SJCRH30 (cell line): ENCODE results near the gene HOXA5. TPM values are rescaled to one million over a fixed set of nuclear protein-coding genes. Genes with fewer than 3 reads are reported as not detected.

Source experiments
- DNase-seq, 2 experiments: peaks; one replicate each; pipeline ENCODE4 v3.0.0-alpha.2; 2015 to 2020
- H3K27ac ChIP-seq: fragments of 250-450 bp; sonication (Bioruptor Pico); 2 replicates; pipeline ENCODE4 v1.5.1; 2020; ENCODE audit warnings: mild to moderate bottlenecking, moderate library complexity
- H3K27me3 ChIP-seq: fragments of 250-450 bp; sonication (Bioruptor Pico); 2 replicates; pipeline ENCODE4 v1.5.1; 2020; ENCODE audit warnings: mild to moderate bottlenecking, moderate library complexity
- H3K36me3 ChIP-seq: fragments of 250-450 bp; sonication (Bioruptor Pico); 2 replicates; pipeline ENCODE4 v1.5.1; 2020; ENCODE audit warnings: mild to moderate bottlenecking, moderate library complexity
- H3K4me1 ChIP-seq: fragments of 250-450 bp; sonication (Bioruptor Pico); 2 replicates; pipeline ENCODE4 v1.5.1; 2020; ENCODE audit warnings: mild to moderate bottlenecking, moderate library complexity
- H3K4me3 ChIP-seq: fragments of 250-450 bp; sonication (Bioruptor Pico); 2 replicates; pipeline ENCODE4 v1.5.1; 2020; ENCODE audit warnings: mild to moderate bottlenecking, moderate library complexity
- H3K9me3 ChIP-seq: fragments of 250-450 bp; sonication (Bioruptor Pico); replicated peaks from 2 replicates; pipeline ENCODE4 v1.5.1; 2020; ENCODE audit warnings: mild to moderate bottlenecking, moderate library complexity
- total RNA-seq: library from RNA; depleted of rRNA; stranded (reverse); fragments of >200 nt; shearing (Covaris generic); gene quantifications from 2 replicates; pipeline ENCODE4 v1.2.3, GENCODE V29; 2014

Gene HOXA5
- total RNA-seq, 1 experiment from 2014 or later = 10.4 TPM

DNA sequence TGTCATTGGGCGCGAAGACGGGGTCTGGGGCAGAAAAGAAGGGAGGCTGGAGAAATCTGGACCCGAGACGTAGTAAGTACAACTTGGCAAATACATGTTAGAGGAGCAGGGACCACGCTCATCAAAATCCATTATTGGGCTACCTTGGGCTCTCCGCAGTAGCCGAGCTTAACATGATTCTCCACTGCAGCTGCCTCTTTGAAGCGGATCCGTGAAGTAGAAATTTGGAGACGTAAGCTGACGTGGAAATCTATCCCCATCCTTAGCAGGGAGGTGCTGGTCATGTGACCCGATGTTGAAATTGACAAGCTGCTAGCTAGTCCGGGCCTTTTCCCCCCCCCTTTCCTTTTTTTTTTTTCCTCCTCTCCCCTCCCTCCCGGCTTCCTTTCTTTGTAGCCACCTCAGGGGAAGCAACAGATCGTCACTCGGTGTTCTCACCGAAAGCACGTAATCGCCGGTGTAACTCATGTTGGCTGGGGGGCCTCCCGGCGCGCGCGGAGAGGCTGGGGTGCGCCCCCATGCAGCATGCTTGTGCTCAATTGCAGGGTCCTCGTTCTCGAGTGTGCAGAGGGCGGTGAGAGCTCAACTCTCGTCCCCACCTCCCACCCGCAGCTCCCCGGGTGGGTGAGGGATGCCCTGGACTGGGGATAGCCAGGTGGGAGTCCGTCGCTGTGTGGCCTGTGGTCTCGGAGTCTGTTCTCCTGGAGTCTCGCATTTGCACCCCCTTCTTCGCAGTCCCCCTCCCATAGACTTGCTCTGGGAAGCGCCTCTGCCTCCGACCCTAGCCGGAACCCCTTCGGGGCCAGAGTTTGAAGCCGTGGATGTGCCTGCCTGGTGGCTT lies 41.8 kb upstream of the HOXA5 start, which contains the start of gene HOXA11:
TSS of gene HOXA11 (minus strand) at position 220 of the 841 bp plus-strand sequence. CDS start at position 132, 88 bp downstream.
- Histone ChIP-seq H3K9me3 (no peaks in the 10 kb centered on the region), H3K4me3 (peak within 1 kb of the TSS; percentile 73), H3K27me3 (no peaks in the 10 kb centered on the region), H3K4me1 (no peaks in the 10 kb centered on the region), H3K27ac (peak within 1 kb of the TSS; percentile 87), H3K36me3 (no peaks in the 10 kb centered on the region)
- DNase-seq = peak; percentile 27 to 52

DNA sequence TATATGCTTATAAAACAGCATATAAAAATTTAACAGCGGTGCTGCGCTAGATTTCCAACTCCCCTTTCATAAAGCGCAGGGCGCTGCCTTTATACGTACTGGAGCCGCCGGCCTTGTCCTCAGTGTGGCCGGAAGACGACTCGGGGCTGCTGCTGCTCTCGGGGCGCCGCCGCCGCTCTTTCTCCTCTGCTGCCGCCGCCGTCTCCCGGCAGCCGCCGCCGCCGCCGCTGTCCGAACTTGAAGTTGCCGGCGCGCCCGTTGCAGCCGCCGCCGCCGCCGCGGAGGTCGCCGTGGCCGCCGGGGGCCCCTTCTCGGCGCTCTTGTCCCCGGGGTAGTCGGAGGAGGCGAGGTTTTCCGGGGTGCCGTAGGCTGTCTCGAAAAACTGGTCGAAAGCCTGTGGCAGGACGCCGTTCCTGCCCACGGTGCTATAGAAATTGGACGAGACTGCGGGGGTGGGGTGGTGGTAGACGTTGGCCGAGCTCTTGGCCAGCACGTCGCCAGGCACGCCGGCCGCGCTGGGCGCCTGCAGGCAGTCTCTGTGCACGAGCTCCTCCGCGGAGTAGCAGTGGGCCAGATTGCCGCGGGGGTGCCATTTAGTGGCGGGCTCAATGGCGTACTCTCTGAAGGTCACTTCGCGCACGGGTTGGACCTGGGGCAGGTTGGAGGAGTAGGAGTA lies 41.0 kb upstream of the HOXA5 start:
- peak; percentile 55 to 69 for DNase-seq
- H3K27ac ChIP-seq = peak overlapping the region; percentile 87
- H3K4me3 ChIP-seq = peak overlapping the region; percentile 73
- H3K4me1 ChIP-seq = no peaks in the 10 kb centered on the region
- no peaks in the 10 kb centered on the region for H3K36me3 ChIP-seq
- H3K9me3 ChIP-seq = no peaks in the 10 kb centered on the region
- no peaks in the 10 kb centered on the region for H3K27me3 ChIP-seq

DNA sequence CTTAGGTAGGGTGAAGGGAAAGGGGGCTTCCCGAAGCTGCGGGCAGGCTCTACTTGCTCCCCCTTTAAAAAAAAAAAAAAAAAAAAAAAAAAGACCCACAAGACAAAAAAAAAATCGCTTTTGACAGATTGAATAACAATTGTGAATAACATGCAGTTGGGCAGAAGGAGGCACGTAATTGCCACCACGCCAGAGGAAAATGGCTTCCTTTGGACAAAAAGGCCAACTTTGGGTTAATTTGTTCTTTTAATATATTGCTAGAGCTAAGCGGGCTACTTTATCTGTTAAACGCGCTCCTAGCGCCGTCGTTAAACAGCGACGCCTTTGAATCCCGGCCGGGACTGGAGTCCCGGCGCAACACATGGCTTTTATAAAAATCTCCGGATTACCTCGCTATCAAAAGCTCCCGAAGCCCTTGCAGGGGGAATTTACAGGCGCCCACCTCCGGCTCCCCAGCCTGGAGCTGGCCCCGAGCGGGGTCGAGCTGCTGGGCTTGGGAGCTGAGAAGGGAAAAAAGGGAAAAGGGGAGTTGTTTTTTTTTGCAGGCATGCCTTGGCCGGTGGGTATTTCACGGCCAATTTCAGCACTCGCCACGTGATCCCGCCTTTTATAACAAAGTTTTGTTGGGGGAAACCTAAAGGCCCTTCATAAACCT lies 40.3 kb upstream of the HOXA5 start:
- H3K36me3 ChIP-seq = no peaks in the 10 kb centered on the region
- no peaks in the 10 kb centered on the region for H3K9me3 ChIP-seq
- DNase-seq = peak; percentile 32 to 56
- H3K27me3 ChIP-seq = no peaks in the 10 kb centered on the region
- no peaks in the 10 kb centered on the region for H3K4me1 ChIP-seq
- H3K27ac ChIP-seq = peak overlapping the region; percentile 87
- peak overlapping the region; percentile 73 for H3K4me3 ChIP-seq

DNA sequence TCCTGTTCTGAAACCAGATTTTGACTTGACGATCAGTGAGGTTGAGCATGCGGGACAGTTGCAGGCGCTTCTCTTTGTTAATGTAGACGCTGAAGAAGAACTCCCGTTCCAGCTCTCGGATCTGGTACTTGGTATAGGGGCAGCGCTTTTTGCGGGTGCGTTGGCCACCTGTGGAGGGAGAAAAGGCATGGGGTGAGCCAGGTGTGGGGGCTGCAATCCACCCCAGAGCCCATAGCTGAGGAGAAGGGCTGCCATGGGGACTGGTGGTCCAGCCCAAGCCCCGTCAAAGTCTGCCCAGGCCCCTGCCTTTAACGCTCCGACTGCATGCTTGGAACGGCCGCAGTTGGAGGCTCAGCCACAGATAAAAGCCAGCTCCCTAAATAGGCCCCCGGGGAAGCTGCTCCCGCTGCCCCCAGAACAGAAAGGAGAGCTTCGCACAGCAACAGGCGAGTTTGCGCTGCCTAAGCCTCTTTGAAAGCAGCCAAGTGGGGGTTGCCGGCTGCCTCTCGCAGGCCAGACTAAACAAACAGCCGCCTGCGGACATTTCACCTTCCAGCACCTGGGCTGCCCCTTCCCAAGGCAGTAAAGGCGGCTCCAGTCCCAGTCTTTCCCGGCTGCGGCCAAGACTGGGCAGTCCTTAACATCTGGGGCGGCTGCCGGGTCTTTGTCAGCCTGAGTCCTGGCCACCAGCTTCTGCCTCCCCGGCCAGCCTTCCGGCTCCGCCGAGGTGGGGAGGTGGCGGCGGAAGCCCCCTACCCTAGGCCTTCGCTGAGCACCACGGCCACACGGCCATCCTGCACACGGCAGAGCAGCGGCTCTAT lies 39.6 kb upstream of the HOXA5 start:
- peak overlapping the region; percentile 87 for H3K27ac ChIP-seq
- peak; percentile 55 to 66 for DNase-seq
- no peaks in the 10 kb centered on the region for H3K27me3 ChIP-seq
- no peaks in the 10 kb centered on the region for H3K36me3 ChIP-seq
- no peaks in the 10 kb centered on the region for H3K4me1 ChIP-seq
- peak overlapping the region; percentile 73 for H3K4me3 ChIP-seq
- no peaks in the 10 kb centered on the region for H3K9me3 ChIP-seq

DNA sequence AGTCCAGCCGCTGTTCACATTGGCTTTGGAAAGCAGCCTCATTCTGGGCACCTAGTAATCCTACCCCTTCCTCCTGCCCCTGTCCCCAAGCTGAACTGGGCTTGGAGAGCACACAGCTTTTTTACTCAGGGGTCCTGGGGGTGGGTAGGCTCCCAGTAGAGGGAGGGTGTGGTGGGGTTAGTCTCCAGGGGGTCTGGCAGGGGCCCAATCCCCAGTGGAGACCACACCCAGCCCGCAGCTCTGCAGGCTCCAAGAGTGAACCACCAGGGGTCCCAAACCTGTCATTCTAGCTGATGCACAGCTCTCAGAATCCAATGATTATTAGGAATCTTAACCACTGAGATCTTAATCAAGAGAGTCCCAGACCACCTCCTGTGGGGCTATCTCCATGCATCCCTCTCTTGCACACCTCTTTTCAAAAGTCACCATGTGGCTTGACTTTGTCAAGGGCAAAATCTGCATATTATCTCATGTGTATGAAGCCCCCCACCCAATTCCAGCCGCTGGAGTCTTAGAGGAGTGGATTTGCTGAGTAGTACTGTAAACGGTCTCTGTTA lies 38.9 kb upstream of the HOXA5 start:
- H3K27ac ChIP-seq = no peak overlapping the region
- H3K27me3 ChIP-seq = 0 out of 2 replicates have a peak, but pooled peaks cover 5% of the 10 kb centered on the region
- H3K4me1 ChIP-seq = no peaks in the 10 kb centered on the region
- H3K9me3 ChIP-seq = no peaks in the 10 kb centered on the region
- H3K36me3 ChIP-seq = no peaks in the 10 kb centered on the region
- no peak overlapping the region for H3K4me3 ChIP-seq
- DNase-seq = no peak

DNA sequence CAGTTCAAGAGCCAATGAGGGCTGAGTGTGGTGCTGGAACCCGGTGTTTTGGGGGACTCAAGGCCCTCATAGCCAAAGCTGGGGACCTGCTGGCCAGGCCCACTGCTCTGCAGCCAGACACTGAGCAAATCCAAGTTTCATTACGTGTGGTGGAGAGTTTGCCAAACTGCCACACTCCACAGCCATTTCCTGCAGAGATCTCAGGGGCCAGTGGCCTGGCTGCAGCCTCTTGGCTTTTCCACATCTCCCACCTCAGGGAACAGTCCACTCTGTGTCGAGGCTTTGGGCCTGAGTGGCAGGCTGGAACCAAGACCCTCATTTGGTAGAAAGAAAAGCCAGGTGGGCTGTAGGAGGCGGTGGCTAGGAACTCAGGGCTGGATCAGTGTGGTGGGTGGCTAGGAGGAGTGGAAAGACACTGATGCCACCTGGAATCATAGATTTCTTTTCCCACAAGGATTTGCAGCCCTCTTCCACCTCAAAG lies 38.4 kb upstream of the HOXA5 start:
- Histone ChIP-seq H3K4me1 (no peaks in the 10 kb centered on the region), H3K4me3 (no peak overlapping the region)
- no peak for DNase-seq

DNA sequence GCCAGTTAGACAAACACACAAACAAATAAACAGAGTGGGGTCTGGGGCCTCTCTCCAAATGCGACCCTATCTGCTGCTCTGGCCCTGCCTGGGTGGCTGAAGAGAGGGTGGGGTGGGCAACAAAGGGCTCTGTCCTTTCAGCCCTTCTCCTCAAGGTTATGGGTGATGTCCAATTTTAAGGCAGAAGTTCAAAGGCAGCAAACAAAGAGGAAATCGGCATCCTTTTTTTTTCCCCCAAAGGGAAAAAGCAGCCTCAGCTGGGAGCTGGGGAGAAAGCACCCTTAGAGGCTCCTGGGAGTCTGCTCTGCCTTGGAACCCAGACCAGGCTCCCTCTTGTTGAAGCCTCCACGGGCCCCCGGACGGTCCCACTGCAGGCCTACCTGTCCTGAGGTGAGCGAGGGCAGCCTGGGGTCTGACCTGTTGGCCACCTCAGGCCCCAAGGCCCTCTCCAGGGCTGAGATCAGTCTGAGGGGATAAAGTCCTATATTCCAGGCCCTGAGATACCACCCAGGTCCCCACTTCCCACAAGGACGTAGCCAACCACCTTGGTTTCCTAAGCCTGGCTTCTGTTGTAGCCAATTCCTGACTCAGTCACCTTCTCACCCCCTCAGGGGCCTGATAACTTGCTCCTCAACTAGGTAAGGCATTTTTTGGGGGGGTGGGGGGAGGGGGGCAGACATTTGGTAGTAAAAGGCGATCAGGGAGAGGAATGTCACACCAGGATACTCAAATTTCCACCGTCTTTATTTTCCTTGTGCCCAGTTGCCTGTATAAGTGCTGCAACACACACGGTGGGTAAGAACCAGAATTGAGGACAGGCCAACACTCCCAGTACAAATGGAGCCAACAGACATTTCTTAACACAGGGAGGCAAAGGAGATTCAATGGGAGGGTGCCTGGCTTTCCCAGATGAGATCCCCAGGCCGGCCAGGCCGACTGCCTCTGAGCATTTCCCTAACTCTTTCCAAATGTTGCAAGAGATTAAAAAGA lies 37.2 kb upstream of the HOXA5 start:
- no peaks in the 10 kb centered on the region for H3K9me3 ChIP-seq
- no peaks in the 10 kb centered on the region for H3K4me1 ChIP-seq
- no peaks in the 10 kb centered on the region for H3K36me3 ChIP-seq
- H3K4me3 ChIP-seq = no peak overlapping the region
- 0 out of 2 replicates have a peak, but pooled peaks cover 5% of the 10 kb centered on the region for H3K27me3 ChIP-seq
- no peak for DNase-seq
- H3K27ac ChIP-seq = no peak overlapping the region

More for the DNA sequence above, 38.4 kb upstream of the HOXA5 start:
- Histone ChIP-seq H3K27me3 (0 out of 2 replicates have a peak, but pooled peaks cover 5% of the 10 kb centered on the region), H3K9me3 (no peaks in the 10 kb centered on the region), H3K27ac (no peak overlapping the region), H3K36me3 (no peaks in the 10 kb centered on the region)

DNA sequence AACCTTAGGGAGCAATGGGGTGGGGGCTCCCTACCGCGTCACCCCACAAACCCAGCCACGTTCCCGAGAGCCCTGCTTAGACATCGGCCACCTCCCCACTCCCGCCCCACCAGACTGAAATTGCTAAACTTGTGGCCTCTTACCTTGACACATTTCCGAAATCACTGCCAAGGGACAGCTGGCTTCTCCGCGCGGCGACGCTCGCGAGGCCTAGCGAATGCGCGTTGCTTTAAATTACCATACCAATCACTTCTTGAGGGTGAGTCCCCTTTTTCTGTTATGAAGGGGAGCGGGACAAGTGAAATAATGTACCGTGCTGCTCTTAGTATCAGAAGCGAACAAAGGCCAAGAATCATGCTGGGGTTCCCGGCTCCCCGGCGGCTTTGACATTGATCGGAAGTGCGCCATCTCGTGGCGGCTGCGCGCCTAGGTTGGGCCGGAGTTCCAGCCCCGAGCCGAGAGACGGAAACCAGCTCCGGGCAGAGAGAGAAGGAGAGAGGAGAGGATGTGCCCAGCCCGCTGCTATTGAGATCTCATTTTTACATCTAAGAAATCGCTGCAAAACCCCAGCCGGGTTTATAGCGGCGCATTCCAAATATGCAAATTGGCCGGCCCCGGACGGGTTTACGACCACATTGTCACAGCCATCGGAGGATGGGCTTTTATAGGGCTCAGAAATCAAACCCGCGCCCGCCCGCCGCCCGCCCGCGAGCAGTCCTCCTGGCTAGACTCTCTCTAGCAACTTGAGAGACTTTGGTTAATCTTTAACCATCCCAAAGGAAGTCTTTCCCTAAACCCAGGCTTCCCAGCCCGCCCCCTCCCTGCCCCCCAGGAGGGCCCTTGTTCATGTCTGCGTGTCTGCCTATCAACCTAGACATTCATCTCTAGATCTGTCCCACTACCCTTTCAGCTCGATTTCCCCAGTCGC lies 36.3 kb upstream of the HOXA5 start:
- H3K4me3 ChIP-seq = no peak overlapping the region
- H3K27me3 ChIP-seq = 0 out of 2 replicates have a peak, but pooled peaks cover 5% of the 10 kb centered on the region
- no peak overlapping the region for H3K27ac ChIP-seq
- no peaks in the 10 kb centered on the region for H3K36me3 ChIP-seq
- no peak for DNase-seq
- H3K9me3 ChIP-seq = no peaks in the 10 kb centered on the region
- H3K4me1 ChIP-seq = no peaks in the 10 kb centered on the region

DNA sequence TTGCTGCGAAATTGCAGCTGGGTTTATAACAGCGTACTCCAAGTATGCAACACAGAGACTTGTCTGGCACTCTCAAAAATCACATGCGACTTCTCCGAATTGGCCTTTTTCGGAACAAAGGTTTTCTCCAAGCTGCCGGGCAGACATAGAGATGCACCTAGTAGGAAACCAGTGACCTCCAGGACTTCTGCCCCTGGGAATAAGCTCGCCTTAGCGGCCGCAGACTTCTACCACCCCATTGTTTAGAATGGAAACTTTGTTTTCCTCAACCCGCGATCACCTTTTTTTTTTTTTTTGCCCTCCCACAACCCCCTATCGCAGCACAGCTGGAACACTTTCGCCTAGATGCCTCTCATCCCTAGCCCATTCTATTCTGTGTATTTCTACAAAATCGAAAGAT lies 35.5 kb upstream of the HOXA5 start:
- DNase-seq = no peak
- H3K4me1 ChIP-seq = no peaks in the 10 kb centered on the region
- H3K9me3 ChIP-seq = no peaks in the 10 kb centered on the region
- no peaks in the 10 kb centered on the region for H3K36me3 ChIP-seq
- H3K27ac ChIP-seq = no peak overlapping the region
- H3K27me3 ChIP-seq = 0 out of 2 replicates have a peak, but pooled peaks cover 5% of the 10 kb centered on the region
- H3K4me3 ChIP-seq = no peak overlapping the region

DNA sequence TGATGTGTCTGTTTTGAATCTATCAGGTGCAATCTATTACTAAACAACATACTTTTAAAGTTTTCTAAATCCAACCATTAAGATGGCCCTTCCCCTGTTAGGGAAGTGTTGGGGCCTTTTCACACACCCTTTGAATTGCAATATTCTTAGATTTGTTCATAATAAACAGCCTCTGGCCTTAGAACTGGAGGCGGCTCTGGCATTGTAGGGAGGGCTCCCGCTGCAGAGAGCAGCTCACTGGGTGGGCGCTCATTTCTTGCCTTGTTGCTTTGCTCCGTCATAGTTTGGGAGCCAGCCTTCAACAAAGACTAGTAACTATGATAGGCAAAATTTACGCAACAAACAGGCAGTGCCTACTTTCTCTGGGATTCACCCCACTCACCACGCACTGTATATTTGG lies 34.9 kb upstream of the HOXA5 start:
- H3K9me3 ChIP-seq = no peaks in the 10 kb centered on the region
- DNase-seq = no peak
- 0 out of 2 replicates have a peak, but pooled peaks cover 5% of the 10 kb centered on the region for H3K27me3 ChIP-seq
- H3K36me3 ChIP-seq = no peaks in the 10 kb centered on the region
- H3K4me1 ChIP-seq = no peaks in the 10 kb centered on the region
- no peak overlapping the region for H3K27ac ChIP-seq
- no peak overlapping the region for H3K4me3 ChIP-seq

DNA sequence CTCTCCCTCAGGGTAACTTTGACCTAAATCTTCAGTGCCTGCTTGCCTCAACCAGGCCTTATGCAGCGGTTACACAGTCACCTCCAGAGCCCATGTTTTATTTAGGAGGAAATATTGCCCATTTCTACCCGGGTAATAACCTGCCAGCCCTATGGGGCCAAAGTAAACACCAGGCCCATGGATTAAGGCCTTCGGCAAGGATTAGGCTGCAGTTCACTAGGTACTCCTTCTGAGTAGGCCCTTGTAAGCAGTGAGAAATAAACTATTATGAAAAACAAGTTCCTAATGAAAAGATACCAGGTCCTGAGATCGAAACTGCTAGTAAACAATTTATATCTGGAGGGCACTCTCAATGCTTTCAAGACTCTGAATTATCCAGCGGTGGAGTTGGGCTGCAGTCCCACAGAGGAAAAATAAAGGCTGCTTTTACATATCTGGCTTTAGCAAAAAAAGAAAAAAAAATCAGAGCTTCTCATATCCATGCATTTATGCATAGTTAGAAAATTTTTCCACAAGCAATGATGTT lies 34.4 kb upstream of the HOXA5 start:
- no peak for DNase-seq
- Histone ChIP-seq H3K36me3 (no peaks in the 10 kb centered on the region), H3K27ac (no peak overlapping the region), H3K4me1 (no peaks in the 10 kb centered on the region), H3K27me3 (0 out of 2 replicates have a peak, but pooled peaks cover 5% of the 10 kb centered on the region), H3K4me3 (no peak overlapping the region), H3K9me3 (no peaks in the 10 kb centered on the region)
